ENCODE measurements around the gene LVRN. TPM values are rescaled to one million over a fixed set of nuclear protein-coding genes. Genes with fewer than 3 reads are reported as not detected.
"Not testable (repeated sequence)": the region's sequence is repeated elsewhere in the genome, so short reads cannot be mapped to it uniquely, and the experiment has no call there.

LVRN gene
- polyA plus RNA-seq (2013, experiment 1 of 4): 0.35 TPM
- polyA plus RNA-seq (2013, experiment 2 of 4): 0.14 TPM
- polyA plus RNA-seq (2013, experiment 3 of 4): 0.16 TPM
- polyA plus RNA-seq (2013, experiment 4 of 4): 0.28 TPM

- no peak within 1 kb of the TSS for H3K27ac ChIP-seq (ENCODE audit: insufficient read depth, low read depth, low read length, poor library complexity, severe bottlenecking)
- H3K4me3 ChIP-seq (ENCODE audit: insufficient read depth, low read depth, low read length): peak within 1 kb of the TSS; percentile 35
- H3K9me3 ChIP-seq (ENCODE audit: control insufficient read depth, low read length): no peaks in the 10 kb centered on the region
- peaks cover 58% of the 10 kb centered on the region for H3K27me3 ChIP-seq (ENCODE audit: control insufficient read depth, insufficient read depth, low read length, poor library complexity, severe bottlenecking)
- 28 to 31% methylated on average over 18 of the region's 18 CpGs for WGBS, 2 experiments
- H3K36me3 ChIP-seq (ENCODE audit: control insufficient read depth, insufficient read depth, low read length): no peaks in the 10 kb centered on the region
- no peaks in the 10 kb centered on the region for H3K4me1 ChIP-seq (ENCODE audit: control insufficient read depth, insufficient read depth, low read length)
Measured at GRCh38 chr5:115962239-115962564, at the start of gene LVRN. Gene LVRN, plus strand, starts transcription at chr5:115962475. Its CDS starts 143 bp downstream, at chr5:115962618.

GRCh38 chr5:115913623-115914400, 48.5 kb upstream of the LVRN start:
- WGBS, 2 experiments: 98% methylated on average over 5 of the region's 5 CpGs; no CpG with 5 or more reads in 1 of the 2 experiments
- H3K27ac ChIP-seq (ENCODE audit: insufficient read depth, low read depth, low read length, poor library complexity, severe bottlenecking); H3K36me3 ChIP-seq (ENCODE audit: control insufficient read depth, insufficient read depth, low read length); H3K4me1 ChIP-seq (ENCODE audit: control insufficient read depth, insufficient read depth, low read length); H3K27me3 ChIP-seq (ENCODE audit: control insufficient read depth, insufficient read depth, low read length, poor library complexity, severe bottlenecking); H3K4me3 ChIP-seq (ENCODE audit: insufficient read depth, low read depth, low read length); H3K9me3 ChIP-seq (ENCODE audit: control insufficient read depth, low read length): not testable (repeated sequence)

- Histone ChIP-seq H3K36me3 (ENCODE audit: control insufficient read depth, insufficient read depth, low read length) (no peaks in the 10 kb centered on the region), H3K9me3 (ENCODE audit: control insufficient read depth, low read length) (no peaks in the 10 kb centered on the region), H3K27me3 (ENCODE audit: control insufficient read depth, insufficient read depth, low read length, poor library complexity, severe bottlenecking) (no peaks in the 10 kb centered on the region), H3K4me1 (ENCODE audit: control insufficient read depth, insufficient read depth, low read length) (no peaks in the 10 kb centered on the region), H3K4me3 (ENCODE audit: insufficient read depth, low read depth, low read length) (no peak overlapping the region), H3K27ac (ENCODE audit: insufficient read depth, low read depth, low read length, poor library complexity, severe bottlenecking) (no peak overlapping the region)
- WGBS, 2 experiments: 91 to 93% methylated on average over 3 of the region's 3 CpGs
Measured at GRCh38 chr5:115920171-115920725, 42.0 kb upstream of the LVRN start.

GRCh38 chr5:115928578-115929407, 33.5 kb upstream of the LVRN start:
- H3K4me3 ChIP-seq (ENCODE audit: insufficient read depth, low read depth, low read length); H3K27ac ChIP-seq (ENCODE audit: insufficient read depth, low read depth, low read length, poor library complexity, severe bottlenecking); H3K9me3 ChIP-seq (ENCODE audit: control insufficient read depth, low read length); H3K36me3 ChIP-seq (ENCODE audit: control insufficient read depth, insufficient read depth, low read length); H3K4me1 ChIP-seq (ENCODE audit: control insufficient read depth, insufficient read depth, low read length); H3K27me3 ChIP-seq (ENCODE audit: control insufficient read depth, insufficient read depth, low read length, poor library complexity, severe bottlenecking): not testable (repeated sequence)
- 95 to 97% methylated on average over 12 of the region's 12 CpGs for WGBS, 2 experiments

GRCh38 chr5:115930171-115930570, 32.1 kb upstream of the LVRN start:
- H3K4me1 ChIP-seq (ENCODE audit: control insufficient read depth, insufficient read depth, low read length); H3K36me3 ChIP-seq (ENCODE audit: control insufficient read depth, insufficient read depth, low read length); H3K9me3 ChIP-seq (ENCODE audit: control insufficient read depth, low read length); H3K27me3 ChIP-seq (ENCODE audit: control insufficient read depth, insufficient read depth, low read length, poor library complexity, severe bottlenecking); H3K27ac ChIP-seq (ENCODE audit: insufficient read depth, low read depth, low read length, poor library complexity, severe bottlenecking); H3K4me3 ChIP-seq (ENCODE audit: insufficient read depth, low read depth, low read length): not testable (repeated sequence)
- WGBS, 2 experiments: 93 to 94% methylated on average over 17 of the region's 17 CpGs

- Histone ChIP-seq H3K4me3 (ENCODE audit: insufficient read depth, low read depth, low read length) (no peak overlapping the region), H3K27me3 (ENCODE audit: control insufficient read depth, insufficient read depth, low read length, poor library complexity, severe bottlenecking) (no peaks in the 10 kb centered on the region), H3K27ac (ENCODE audit: insufficient read depth, low read depth, low read length, poor library complexity, severe bottlenecking) (no peak overlapping the region), H3K4me1 (ENCODE audit: control insufficient read depth, insufficient read depth, low read length) (no peaks in the 10 kb centered on the region), H3K9me3 (ENCODE audit: control insufficient read depth, low read length) (no peaks in the 10 kb centered on the region), H3K36me3 (ENCODE audit: control insufficient read depth, insufficient read depth, low read length) (no peaks in the 10 kb centered on the region)
- 93 to 97% methylated on average over 4 of the region's 4 CpGs for WGBS, 2 experiments
Measured at GRCh38 chr5:115930630-115931337, 31.5 kb upstream of the LVRN start.

GRCh38 chr5:115932991-115933390, 29.3 kb upstream of the LVRN start:
- Histone ChIP-seq H3K27me3 (ENCODE audit: control insufficient read depth, insufficient read depth, low read length, poor library complexity, severe bottlenecking) (no peaks in the 10 kb centered on the region), H3K4me3 (ENCODE audit: insufficient read depth, low read depth, low read length) (no peak overlapping the region), H3K9me3 (ENCODE audit: control insufficient read depth, low read length) (no peaks in the 10 kb centered on the region), H3K4me1 (ENCODE audit: control insufficient read depth, insufficient read depth, low read length) (no peaks in the 10 kb centered on the region), H3K27ac (ENCODE audit: insufficient read depth, low read depth, low read length, poor library complexity, severe bottlenecking) (no peak overlapping the region), H3K36me3 (ENCODE audit: control insufficient read depth, insufficient read depth, low read length) (no peaks in the 10 kb centered on the region)
- WGBS, 2 experiments: 92 to 95% methylated on average over 6 of the region's 6 CpGs

GRCh38 chr5:115934388-115934974, 27.8 kb upstream of the LVRN start:
- 90 to 93% methylated on average over 9 of the region's 10 CpGs for WGBS, 2 experiments
- Histone ChIP-seq H3K36me3 (ENCODE audit: control insufficient read depth, insufficient read depth, low read length) (no peaks in the 10 kb centered on the region), H3K4me3 (ENCODE audit: insufficient read depth, low read depth, low read length) (no peak overlapping the region), H3K4me1 (ENCODE audit: control insufficient read depth, insufficient read depth, low read length) (no peaks in the 10 kb centered on the region), H3K27ac (ENCODE audit: insufficient read depth, low read depth, low read length, poor library complexity, severe bottlenecking) (no peak overlapping the region), H3K27me3 (ENCODE audit: control insufficient read depth, insufficient read depth, low read length, poor library complexity, severe bottlenecking) (no peaks in the 10 kb centered on the region), H3K9me3 (ENCODE audit: control insufficient read depth, low read length) (no peaks in the 10 kb centered on the region)

- WGBS, 2 experiments: 83 to 86% methylated on average over 1 of the region's 1 CpG
Measured at GRCh38 chr5:115936031-115936430, 26.2 kb upstream of the LVRN start.

More at GRCh38 chr5:115936031-115936430, 26.2 kb upstream of the LVRN start:
- Histone ChIP-seq H3K4me1 (ENCODE audit: control insufficient read depth, insufficient read depth, low read length) (no peaks in the 10 kb centered on the region), H3K27me3 (ENCODE audit: control insufficient read depth, insufficient read depth, low read length, poor library complexity, severe bottlenecking) (no peaks in the 10 kb centered on the region), H3K36me3 (ENCODE audit: control insufficient read depth, insufficient read depth, low read length) (no peaks in the 10 kb centered on the region), H3K4me3 (ENCODE audit: insufficient read depth, low read depth, low read length) (no peak overlapping the region), H3K27ac (ENCODE audit: insufficient read depth, low read depth, low read length, poor library complexity, severe bottlenecking) (no peak overlapping the region), H3K9me3 (ENCODE audit: control insufficient read depth, low read length) (no peaks in the 10 kb centered on the region)

Data from ectodermal cell (in vitro differentiated cells).